Astrocyte of the cerebellum (primary cell): ENCODE measurements around the gene TNFRSF25.

Experiments
- DNase-seq: peaks from one replicate; pipeline ENCODE4 v3.0.0-alpha.2; 2011; ENCODE audit warnings: low read depth
- H3K4me3 ChIP-seq: 2 replicates; pipeline ENCODE4 v1.5.1; 2011; ENCODE audit warnings: mild to moderate bottlenecking, low read depth, low read length, moderate library complexity
- CTCF ChIP-seq: IDR thresholded peaks from 2 replicates; pipeline ENCODE4 v1.5.1; 2012; ENCODE audit warnings: low read length, low read depth, moderate library complexity, mild to moderate bottlenecking; ENCODE audit errors: missing control alignments
- in situ Hi-C: cut with HindIII; loops from 2 replicates; pipeline ENCODE4 v1.10.0; 2017; ENCODE audit warnings: low sequenced_read_pairs

The TNFRSF25 gene

DNA sequence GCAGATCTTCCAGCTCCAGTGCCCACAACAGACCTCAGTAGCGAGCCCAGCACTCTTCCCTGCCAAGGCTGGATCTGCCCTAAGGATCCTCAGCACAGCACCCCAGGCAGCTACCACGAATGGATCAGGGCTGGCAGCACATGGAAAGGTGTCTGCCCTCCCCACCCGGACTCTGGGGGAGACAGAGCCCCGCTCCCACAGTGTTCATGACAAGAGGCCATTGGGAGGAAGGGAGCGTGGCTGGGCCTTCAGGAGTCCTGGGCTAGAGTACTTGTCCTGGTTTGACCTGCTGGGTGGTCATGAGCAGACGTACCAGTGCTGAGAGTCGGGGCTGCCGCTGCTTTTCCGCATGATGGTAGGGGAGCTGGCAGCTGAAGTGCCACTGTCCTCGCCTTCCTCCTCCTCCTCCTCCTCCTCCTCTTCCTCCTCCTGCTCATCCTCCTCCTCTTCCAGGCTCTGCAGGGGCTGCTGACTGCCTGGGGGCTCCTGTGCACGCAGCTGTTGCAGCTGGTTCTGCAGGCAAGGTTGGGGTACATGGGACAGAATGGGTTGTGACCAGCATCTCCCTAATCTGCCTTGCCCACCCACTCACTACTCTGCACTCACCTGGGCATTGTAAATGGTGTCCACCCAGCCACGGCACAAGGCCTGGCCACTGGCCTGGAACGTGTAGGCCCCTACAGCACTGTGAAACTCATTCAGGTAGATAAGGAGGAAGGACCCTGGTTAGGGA, 2.9 kb upstream of the TNFRSF25 start:
- no peak for DNase-seq
- TF ChIP-seq CTCF = no peak
- in situ Hi-C loops = no loop called here
- H3K4me3 ChIP-seq = no peak overlapping the region

DNA sequence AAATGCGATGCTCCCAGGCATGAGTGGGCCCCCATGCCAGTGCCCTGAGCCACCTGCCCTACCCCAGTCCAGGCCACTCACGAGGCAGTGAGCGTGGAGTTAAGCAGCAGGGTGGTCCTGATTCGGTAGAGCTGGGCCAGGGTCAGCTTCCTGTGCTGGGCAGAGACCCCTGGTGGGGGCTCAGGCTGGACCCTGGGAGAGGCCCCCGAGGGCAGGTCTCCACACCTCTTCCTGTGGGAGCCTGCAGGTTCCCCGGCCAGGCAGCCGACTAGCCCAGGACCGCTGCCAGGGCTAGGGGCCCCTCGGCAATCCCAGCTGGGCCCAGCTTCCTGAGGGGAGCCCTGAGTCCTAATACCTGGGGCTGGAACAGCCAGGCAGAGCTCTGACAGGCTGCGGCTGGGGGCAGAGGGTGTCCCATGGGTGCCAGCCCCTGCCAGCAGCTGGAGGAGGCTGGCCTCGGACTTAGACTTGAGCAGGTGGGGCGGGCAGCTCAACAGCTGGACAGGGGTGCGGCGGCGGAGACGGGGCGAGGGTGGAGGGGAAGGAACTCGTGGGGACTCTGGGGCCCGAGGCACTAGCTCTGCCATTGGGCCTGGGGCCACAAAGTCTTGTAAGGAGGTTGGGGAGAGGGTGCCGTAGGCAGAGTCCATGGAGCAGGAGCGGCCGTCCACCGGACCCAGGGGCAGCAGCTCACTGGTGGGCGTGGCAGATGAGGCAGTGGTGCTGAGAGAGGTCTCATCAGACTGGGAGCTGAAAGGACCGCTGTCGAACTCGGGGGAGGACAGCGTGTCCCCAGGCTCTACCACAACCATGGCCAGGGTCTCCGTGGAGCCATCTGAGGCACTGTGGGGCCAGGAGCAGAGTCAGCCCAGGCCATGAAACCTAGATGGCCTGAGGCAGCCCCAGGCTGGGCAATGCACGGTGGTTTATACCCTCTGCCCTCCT, 2.0 kb upstream of the TNFRSF25 start:
- in situ Hi-C loops = no loop called here
- DNase-seq = no peak
- H3K4me3 ChIP-seq = no peak overlapping the region
- no peak for TF ChIP-seq CTCF

- no peak overlapping the region for H3K4me3 ChIP-seq
- TF ChIP-seq CTCF = no peak
- no peak for DNase-seq
- in situ Hi-C loops = no loop called here
Measured at GRCh38 chr1:6467224-6467623, 1.3 kb upstream of the TNFRSF25 start.

GRCh38 chr1:6466751-6467150, 778 bp upstream of the TNFRSF25 start:
- DNase-seq = no peak
- no peak overlapping the region for H3K4me3 ChIP-seq
- in situ Hi-C loops = no loop called here
- TF ChIP-seq CTCF = no peak

- no peak for DNase-seq
- no peak for TF ChIP-seq CTCF
- no peak overlapping the region for H3K4me3 ChIP-seq
- in situ Hi-C loops = no loop called here
Measured at GRCh38 chr1:6465461-6466005, 440 bp downstream of the TNFRSF25 start.

DNA sequence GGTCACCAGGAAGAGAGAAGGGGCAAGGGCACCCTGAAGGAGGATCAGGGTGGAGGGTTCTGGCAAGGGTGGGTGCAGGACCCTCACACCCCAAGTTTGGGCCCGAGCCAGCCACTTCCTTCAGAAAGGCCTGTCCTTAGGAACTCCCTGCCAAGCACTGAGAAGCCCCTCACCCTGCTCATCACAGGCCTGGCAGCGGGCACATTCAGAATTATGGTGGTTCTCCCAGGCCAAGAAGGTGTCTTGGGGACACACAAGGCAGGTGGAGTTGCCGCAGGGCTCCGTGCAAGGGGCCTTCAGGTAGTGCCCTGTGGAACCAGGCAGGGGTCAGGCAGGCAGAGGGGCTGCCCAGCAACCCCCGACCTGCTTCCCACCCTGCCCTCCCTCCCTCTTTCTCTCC, 1.1 kb downstream of the TNFRSF25 start:
- DNase-seq = no peak
- no peak for TF ChIP-seq CTCF
- in situ Hi-C loops = no loop called here
- H3K4me3 ChIP-seq = no peak overlapping the region
